Measurements from ENCODE around the gene TDRD7. TPM values are rescaled to one million over a fixed set of nuclear protein-coding genes. Genes with fewer than 3 reads are reported as not detected.

The TDRD7 gene
- total and polyA plus RNA-seq, 9 of the 15 experiments (the other 6 are each of a cell fraction or from before 2014, with no cell fraction given), result 2.2 to 7.7 (median 5.2) TPM

- no peak for TF ChIP-seq PTTG1 (tag; IDR thresholded peaks at IDR 0.05; ENCODE audit: low read depth)
- no peak; the same call in 1 of the 2 replicates for TF ChIP-seq TOE1 (IDR thresholded peaks at IDR 0.05; ENCODE audit: borderline replicate concordance)
- no peak for TF ChIP-seq TOE1 (CRISPR knock-in tag; IDR thresholded peaks at IDR 0.05; ENCODE audit: borderline replicate concordance, low read depth)
- 0 out of 2 replicates have a peak, but pooled peaks have one; percentile 33 for TF ChIP-seq FOXP1 (CRISPR knock-in tag; IDR thresholded peaks at IDR 0.05)
- peak; percentile 66; the same call in 1 of the 2 replicates for TF ChIP-seq TCF7 (IDR thresholded peaks at IDR 0.05; ENCODE audit: borderline replicate concordance)
- TF ChIP-seq ZNF407 (IDR thresholded peaks at IDR 0.05; ENCODE audit: low read depth), result no peak
- TF ChIP-seq VEZF1 (CRISPR knock-in tag; IDR thresholded peaks at IDR 0.05), result peak; percentile 86
- TF ChIP-seq RNF219 (CRISPR knock-in tag; IDR thresholded peaks at IDR 0.05), result no peak
- no peak for TF ChIP-seq SFPQ (IDR thresholded peaks at IDR 0.05; ENCODE audit: low read depth, low read length)
- no peak for TF ChIP-seq TRIM28 (IDR thresholded peaks at IDR 0.05)
- TF ChIP-seq SMAD2 (IDR thresholded peaks at IDR 0.05; ENCODE audit: low read depth, low read length), result no peak
- no peak for TF ChIP-seq HNRNPLL (IDR thresholded peaks at IDR 0.05; ENCODE audit: low read depth, low read length, poor library complexity, severe bottlenecking)
- no peak for TF ChIP-seq ZNF717 (CRISPR knock-in tag; IDR thresholded peaks at IDR 0.05)
Measured at GRCh38 chr9:97411789-97412625, at the start of gene TDRD7 (continued).

Measured in K562 (cell line).